GM21723 (cell line): ENCODE results near the gene MACF1.
"Not testable (repeated sequence)": the region's sequence is repeated elsewhere in the genome, so short reads cannot be mapped to it uniquely, and the experiment has no call there.

Experiments
- ATAC-seq: cut with Tn5 transposase; IDR thresholded peaks from one replicate; pipeline ENCODE4 v1.9.1; 2021; ENCODE audit warnings: mild to moderate bottlenecking, moderate library complexity; ENCODE audit not compliant: unreplicated experiment

MACF1 gene

GRCh38 chr1:39446986-39447567 lies 242.6 kb downstream of the MACF1 start:
- ATAC-seq: no peak

GRCh38 chr1:39450041-39450440 lies 245.5 kb downstream of the MACF1 start:
- not testable (repeated sequence) for ATAC-seq

GRCh38 chr1:39450956-39451606 lies 246.6 kb downstream of the MACF1 start:
- no peak for ATAC-seq

- ATAC-seq: no peak
Measured at GRCh38 chr1:39452081-39452480, 247.6 kb downstream of the MACF1 start.

DNA sequence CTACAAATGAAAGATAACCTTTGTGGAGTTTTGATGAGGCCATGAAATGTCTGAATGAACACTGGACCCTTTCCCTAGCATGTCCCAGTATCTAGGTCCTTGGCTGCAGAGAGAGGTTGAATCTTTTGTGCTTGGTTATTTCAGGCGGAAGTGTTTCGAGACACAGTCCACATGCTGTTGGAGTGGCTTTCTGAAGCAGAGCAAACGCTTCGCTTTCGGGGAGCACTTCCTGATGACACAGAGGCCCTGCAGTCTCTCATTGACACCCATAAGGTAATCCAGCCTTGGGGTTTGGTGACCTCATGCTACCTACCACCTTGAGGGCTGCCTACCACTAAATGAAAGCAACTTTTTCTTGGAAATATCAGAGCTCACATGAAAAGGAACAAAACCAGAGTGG lies 248.0 kb downstream of the MACF1 start:
- no peak for ATAC-seq

- no peak for ATAC-seq
Measured at GRCh38 chr1:39453603-39454002, 249.1 kb downstream of the MACF1 start.

GRCh38 chr1:39458991-39459390 lies 254.5 kb downstream of the MACF1 start:
- no peak for ATAC-seq

DNA sequence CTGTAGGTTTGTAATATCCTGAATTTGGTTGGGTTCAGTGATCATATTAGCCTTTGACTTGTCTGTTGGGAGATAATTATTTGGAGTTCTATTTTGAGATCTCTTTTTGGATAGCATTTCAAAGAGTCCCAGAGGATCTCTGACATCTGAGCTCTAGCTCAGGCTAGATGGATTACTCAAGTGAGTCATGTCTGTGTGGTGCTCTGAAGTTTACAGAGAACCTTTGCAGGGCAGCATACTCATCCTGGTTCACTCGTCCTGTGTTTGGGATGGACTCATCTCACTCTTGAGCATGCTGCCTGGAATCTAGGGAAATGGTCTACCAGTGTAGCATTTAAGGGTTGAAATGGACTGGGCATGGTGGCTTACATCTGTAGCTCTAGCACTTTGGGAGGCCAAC lies 257.6 kb downstream of the MACF1 start:
- no peak for ATAC-seq

DNA sequence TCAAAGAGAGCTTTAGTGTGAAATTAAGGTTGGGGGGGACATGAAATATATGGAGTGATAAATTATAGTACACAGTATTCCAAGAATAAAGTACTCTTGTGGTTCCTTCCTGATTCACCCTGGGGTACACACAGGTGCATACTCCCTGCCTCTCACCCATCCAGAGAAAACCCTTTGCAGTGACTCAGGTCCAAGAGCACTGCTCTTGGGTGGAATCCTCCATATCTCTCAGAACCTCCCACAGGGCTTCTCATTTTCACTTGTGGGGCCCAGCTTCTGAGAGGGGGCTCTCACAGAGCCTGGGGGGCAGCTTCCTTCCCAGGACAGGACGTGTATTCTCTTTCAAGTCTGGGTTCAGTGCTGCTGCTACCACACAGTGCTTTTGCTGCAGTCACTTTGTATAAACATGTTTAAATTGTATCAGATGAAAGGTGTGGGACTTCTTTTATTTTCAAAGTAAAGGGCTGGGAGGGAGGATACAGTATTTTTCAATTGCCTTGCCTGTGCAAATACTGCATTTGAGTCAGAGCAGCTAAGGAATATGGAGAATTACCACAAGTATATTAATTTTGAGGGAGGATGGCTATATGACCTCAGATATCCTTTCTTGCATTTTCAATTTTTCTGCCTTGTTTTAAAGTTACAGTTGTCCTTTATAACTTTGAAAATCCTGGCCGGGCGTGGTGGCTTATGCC lies 262.1 kb downstream of the MACF1 start:
- no peak for ATAC-seq

DNA sequence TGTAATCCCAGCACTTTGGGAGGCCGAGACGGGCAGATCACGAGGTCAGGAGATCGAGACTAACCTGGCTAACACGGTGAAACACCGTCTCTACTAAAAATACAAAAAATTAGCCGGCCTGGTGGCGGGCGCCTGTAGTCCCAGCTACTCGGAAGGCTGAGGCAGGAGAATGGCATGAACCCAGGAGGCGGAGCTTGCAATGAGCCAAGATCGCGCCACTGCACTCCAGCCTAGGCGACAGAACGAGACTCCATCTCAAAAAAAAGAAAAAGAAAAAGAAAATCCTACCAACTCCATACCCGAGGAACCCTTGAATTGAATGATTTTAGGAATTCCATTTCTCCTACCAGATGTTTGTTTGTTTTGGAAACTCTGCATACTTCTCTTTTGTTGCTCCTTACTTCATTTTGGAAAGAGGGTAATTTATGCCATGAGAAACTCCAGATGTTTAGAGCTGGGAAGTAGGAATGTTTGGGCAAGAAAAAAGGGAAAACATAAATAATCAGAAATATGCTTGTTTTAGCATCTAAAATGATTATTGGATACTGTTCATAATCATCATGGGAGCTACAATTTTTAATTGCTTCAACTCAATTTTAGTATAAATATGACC lies 262.7 kb downstream of the MACF1 start:
- ATAC-seq: not testable (repeated sequence)

DNA sequence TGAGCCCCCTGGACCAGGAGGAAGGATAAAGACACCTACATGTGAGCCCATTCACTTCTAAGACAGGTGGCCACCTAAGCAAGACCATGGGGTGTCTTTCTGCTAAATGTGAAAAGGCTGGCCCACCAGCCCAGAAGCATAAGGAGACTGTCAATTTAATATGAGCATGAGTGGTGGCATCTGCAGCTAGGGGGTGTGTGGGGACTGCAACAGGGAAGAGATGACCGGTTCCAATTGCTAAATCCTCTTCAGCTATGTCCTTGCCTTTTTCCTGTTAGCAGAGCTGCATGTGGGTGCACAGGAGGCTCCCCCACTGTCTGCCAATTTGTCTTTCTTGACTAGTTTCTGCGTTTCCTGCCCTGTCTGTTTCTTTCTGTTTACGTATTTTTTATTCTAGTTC lies 264.7 kb downstream of the MACF1 start:
- no peak for ATAC-seq

DNA sequence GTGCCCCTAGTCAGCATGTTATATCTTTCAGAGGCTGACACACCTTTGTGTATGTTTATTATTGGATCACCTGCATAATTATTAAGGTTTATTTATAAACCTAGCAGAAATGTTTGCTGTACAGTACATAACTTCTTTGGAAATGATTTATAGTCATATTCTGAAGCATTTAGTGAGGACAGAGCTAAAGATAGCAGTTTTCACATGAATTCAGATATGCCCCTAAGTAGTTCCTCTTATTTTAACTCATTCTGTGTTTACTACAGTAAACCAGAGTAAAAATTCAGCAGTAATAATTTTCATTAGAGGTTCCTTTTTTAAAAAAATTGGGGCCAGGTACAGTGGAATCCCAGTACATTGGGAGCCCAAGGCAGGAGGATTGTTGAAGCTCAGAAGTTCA lies 265.5 kb downstream of the MACF1 start:
- no peak for ATAC-seq

GRCh38 chr1:39472826-39473225 lies 268.3 kb downstream of the MACF1 start:
- no peak for ATAC-seq

- ATAC-seq: no peak
Measured at GRCh38 chr1:39473324-39473723, 268.8 kb downstream of the MACF1 start.

DNA sequence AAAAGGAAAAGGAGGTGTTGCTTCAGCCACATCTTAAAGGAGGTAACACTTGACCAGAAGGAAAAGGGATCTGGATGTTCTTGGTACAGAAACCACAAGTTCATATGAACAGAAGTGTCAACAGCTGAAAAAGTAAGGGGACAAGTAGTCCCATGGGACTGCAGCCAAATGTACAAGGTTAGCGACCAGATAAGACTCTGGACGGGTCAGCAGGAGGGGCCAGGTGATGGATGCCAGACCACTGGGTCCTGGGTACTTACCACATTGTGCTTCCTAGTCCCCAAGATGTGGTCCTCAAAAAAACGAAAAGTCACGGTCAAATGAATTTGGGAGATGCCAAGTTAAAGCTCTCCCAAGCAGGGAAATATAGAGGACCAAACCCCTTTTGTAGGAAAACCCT lies 270.3 kb downstream of the MACF1 start:
- ATAC-seq: no peak

DNA sequence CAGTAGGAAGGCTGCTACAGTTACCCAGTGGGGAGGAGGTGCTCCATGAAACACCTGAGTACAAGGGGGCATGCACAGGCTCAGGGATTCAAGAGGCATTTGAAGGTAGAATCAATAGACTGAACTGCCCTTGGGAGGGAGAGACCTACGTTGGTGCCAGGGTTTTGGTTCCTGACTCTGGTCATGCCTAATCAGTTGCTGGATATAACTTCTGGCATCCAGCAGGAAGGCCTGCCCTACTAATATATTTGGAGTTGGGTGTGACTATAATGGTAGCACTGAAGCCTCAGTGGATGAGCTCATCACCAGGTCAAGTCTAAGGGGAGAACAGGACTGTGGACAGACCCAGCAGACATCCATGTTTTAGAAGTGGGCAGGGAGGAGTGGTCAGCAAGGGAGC lies 271.1 kb downstream of the MACF1 start:
- not testable (repeated sequence) for ATAC-seq

- ATAC-seq: no peak
Measured at GRCh38 chr1:39478126-39478915, 273.8 kb downstream of the MACF1 start.

GRCh38 chr1:39481289-39481688 lies 276.8 kb downstream of the MACF1 start:
- ATAC-seq: no peak

GRCh38 chr1:39483276-39483675 lies 278.8 kb downstream of the MACF1 start:
- ATAC-seq: no peak

DNA sequence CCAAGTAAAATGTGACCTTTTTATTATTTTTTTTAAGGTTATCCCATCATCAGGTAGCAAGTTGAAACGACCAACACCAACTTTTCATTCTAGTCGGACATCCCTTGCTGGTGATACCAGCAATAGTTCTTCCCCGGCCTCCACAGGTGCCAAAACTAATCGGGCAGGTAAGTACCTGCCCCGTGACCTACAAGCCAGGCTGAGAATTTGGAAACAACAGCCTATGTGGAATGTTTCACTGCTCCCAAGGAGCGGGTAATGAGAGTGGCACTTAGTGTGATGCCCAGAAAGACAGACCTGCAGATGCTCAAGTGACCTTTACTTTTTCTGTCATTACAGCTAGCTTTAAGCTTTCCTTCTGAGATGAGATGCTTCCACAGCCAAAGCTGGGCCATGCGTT lies 280.1 kb downstream of the MACF1 start:
- no peak for ATAC-seq
